ENCODE data around the gene KRTAP12-2.

- no peak for TF ChIP-seq SUZ12 (IDR thresholded peaks at IDR 0.05; ENCODE audit: extremely low read depth, insufficient read depth, insufficient read length)
- no peak for TF ChIP-seq ZNF274 (IDR thresholded peaks at IDR 0.05; ENCODE audit: low read depth, low read length)
These were observed 13.6 kb downstream of the KRTAP12-2 start for GRCh38 chr21:44653123-44653522.
